HG02623 (cell line): ENCODE data around the gene RNF39.
A peak's percentile ranks its signal among the peaks of the same experiment; 100 is the strongest.

Experiments
- ATAC-seq: cut with Tn5 transposase; IDR thresholded peaks from one replicate; pipeline ENCODE4 v1.9.1; 2021; ENCODE audit warnings: moderate library complexity; ENCODE audit not compliant: unreplicated experiment

RNF39 gene

GRCh38 chr6:30097902-30098768, 22.6 kb upstream of the RNF39 start:
- no peak for ATAC-seq

- ATAC-seq = no peak
Observed at GRCh38 chr6:30096829-30097228, 21.3 kb upstream of the RNF39 start.

DNA sequence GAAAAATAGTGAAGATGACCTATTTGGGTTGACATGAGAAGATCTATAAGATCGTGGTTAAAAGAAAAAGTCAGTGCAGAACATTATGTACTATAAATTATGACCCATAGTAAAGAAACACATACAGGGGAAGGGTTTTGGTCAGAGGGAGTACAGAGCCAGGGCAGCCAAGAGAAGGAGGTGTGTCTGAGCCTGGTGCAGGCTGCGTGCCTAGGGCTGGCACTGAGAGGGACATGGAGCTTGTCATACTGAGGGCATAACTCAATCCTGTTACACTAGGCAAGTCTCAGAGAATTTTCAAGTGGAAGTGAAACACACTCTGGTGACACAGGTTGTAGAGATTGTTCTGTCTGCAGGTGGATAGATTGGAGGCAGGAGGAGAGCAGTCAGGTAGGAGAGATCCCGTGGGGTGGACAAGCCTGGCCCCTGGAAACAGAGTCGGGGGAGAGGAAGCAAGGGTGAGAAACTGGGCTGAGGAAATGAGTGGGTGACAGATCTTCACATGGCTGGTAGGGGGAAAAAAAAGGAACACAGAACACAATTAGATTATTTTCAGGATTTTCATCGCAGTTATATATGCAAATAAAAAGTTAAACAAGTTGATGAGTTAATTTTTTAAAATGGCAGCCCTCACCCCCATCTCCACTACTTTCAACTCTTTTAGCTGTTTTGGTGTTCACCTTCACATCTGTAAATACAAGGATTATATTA, 18.5 kb upstream of the RNF39 start:
- no peak for ATAC-seq

DNA sequence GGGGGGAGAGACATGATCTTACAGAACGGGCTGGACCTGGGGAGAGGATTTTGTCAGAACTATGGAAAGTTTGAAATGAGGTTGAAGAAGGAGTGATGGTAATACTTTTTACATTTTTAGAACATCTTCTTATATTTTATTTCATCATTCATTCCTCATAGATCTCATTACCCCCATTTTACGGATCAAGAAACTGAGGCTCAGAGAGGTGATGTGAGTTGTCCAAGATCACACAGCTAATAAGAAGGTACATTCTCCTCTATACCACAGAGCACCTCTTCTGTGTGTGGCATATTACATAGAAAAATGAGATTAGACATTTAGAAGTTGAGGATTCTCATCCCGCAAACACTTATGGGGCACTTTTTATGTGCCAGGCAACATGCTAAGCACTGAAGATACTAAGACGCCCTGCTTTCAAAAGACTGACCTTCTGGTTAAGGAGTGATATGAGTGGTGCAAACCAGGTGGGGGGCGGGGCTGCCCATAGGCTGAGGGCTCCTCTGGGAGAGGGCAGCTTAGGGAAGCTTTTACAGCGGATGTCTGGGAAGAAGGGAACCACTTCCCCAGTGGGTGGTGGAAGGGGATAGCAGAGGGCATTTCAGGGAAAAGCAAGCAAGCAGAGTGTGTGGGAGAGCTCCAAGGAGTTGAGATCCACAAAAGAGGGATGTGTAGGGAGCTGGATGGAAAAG, 17.4 kb upstream of the RNF39 start:
- ATAC-seq = no peak

GRCh38 chr6:30091577-30092381, 16.2 kb upstream of the RNF39 start:
- no peak for ATAC-seq

- ATAC-seq = no peak
Observed at GRCh38 chr6:30087876-30088275, 12.3 kb upstream of the RNF39 start.

GRCh38 chr6:30077218-30077617, 1.6 kb upstream of the RNF39 start:
- ATAC-seq = no peak

DNA sequence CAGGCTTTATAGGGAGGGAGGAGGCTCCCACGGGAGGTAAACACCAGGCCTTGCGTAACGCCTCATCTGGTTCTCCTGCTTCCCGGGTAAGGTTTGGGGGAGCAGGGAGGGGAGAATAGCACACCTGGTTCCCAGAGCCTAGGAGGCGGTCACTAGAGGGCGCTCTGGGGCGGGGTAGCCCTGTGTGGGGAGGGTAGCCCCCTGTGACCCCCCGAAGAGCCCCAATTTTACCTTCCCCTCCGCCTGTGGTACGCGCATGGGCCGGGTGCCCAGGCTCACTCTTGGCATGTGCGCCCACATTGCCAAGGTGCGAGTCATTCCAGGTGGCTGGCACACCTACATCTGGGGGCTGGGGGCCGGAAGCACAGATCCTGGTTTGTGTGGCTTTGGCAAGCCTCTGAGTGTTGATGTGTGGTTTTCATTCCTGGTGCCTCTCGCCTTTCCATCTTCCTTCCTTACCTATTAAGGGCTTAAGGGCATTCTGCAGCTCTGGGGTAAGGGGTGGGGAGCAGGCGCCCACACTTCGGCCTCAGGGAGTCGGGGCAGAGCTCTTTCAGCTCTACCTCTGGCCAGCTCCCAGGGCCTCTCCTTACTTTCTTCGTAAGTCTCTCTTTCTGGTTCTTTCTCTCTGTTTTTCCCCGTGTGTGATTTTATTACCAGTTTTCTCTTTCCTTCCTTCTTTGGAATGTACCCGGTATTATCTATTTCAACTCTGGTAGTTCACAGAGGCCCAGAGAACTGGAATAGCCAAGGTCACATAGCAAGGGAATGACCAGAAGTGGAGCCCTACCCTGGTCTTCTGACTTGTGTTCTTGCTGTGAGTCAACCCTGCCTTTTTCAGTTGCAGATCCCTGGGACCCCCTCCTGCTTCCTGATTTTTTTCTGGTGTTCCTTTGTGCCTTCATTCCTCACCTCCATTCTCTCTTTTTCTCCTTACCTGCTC, 492 bp upstream of the RNF39 start:
- no peak for ATAC-seq

GRCh38 chr6:30074331-30075093, 1.1 kb downstream of the RNF39 start:
- no peak for ATAC-seq

DNA sequence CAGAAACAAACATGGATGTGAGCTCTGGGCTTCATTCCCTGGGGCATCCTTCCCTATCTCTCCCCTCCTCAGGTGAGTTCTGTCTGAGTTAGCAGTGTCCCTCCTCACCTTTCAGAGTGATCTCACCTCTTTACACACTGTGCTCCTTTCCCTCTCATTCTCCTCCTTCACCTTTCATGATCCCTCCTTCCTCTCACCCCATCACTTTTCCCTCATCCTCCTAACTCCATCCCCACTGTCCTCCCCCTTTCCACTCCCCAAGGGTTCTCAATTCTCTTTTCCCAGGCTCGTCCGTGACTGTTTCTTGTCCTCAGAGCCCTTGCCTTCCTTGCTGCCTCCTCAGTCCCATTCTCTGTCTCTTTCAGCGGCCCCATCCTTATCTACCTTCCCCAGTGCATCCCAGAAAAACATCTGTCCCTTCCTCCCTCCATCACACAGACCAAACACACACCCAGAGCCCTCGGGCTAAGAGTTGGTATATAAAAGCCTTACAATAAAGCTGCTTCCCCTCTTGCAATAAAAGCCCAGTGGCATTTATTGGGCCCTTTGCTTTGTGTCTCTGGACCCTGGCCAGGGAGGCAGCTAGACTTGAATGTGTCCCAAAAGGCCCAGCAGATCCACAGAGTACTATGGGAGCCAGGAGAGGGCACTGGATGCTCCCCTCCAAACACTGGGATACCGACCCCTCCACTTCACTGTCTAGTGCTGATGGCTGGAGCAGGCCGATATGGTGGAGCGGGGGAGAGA, 1.9 kb downstream of the RNF39 start:
- no peak for ATAC-seq

- ATAC-seq = no peak
Observed at GRCh38 chr6:30071858-30072257, 3.7 kb downstream of the RNF39 start.

- ATAC-seq = no peak
Observed at GRCh38 chr6:30071081-30071818, 4.3 kb downstream of the RNF39 start.

DNA sequence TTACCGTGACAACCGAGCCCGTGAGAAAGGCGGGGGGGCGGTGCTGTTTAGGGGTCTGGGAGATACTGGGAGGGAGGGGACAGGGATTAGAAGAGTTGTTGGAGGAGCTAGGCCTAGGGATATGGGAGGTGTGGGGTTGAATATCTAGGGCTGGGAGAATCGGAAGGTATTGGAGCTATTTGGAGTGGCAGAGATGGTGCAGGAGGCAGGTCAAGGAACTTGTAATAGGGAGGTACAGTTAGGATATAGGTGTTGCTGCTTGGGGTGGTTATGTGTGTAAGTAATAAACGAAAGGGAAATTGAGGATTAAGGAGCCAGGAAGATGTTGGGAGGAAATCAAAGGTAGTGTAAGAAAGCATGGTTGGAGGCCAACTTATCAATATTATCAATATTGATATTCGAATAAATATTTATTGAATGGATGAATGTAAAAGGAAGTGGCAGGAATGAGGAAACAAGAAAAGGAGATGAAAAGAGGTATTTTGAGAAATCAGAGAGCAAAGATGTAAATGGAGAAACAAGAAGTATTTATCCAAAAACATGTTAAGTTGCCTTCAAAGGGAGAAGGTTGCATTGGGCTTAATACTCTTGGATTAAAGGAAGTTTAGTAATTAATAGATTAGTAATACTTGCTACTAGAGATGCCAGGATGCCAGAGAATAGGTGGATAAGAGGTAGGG, 8.0 kb downstream of the RNF39 start:
- no peak for ATAC-seq

GRCh38 chr6:30066577-30067459, 8.8 kb downstream of the RNF39 start, which contains the start of gene PPP1R11:
PPP1R11 (plus strand) TSS chr6:30067198; CDS start chr6:30067411, 213 bp downstream.
- peak; percentile 93 for ATAC-seq

- ATAC-seq = no peak
Observed at GRCh38 chr6:30066082-30066481, 9.5 kb downstream of the RNF39 start.

DNA sequence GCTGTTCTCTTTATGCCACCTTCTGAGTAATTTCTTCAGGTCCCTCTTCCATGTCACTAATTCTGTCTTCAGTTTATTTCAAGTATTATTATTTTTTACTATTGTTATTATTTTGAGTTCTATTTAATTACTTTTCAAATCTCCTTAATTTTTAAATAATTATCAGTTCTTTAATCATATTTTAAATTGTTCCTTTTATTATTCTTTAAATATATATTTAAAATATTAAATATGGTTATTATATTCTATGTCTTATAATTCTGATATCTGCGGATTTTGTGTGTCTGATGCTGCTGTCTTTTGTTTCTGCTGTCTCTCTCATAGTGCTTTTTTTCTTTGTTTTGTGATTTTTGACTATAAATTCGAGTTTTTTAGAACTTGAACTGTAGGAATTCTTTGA, 12.3 kb downstream of the RNF39 start:
- ATAC-seq = no peak
